Activated naive CD4-positive, alpha-beta T cell treated with anti-CD3 and anti-CD28 coated beads for 36 hours (primary cell): ENCODE data around the gene IFT74. TPM values are rescaled to one million over a fixed set of nuclear protein-coding genes. Genes with fewer than 3 reads are reported as not detected.
"Not testable (repeated sequence)": the region's sequence is repeated elsewhere in the genome, so short reads cannot be mapped to it uniquely, and the experiment has no call there.

Source experiments
- CTCF ChIA-PET: fragments of 350-600 bp; sonication (Branson Sonifier 250); formaldehyde crosslinking; loops from one replicate; lab custom pipeline; 2021; ENCODE audit warnings: antibody characterized with exemption; lab: Charles Lee
- DNase-seq: peaks from one replicate; pipeline ENCODE4 v3.0.0-alpha.2; 2020
- H3K27ac Mint-ChIP-seq: one replicate; pipeline ENCODE4 v1.8.0; 2021; ENCODE audit warnings: mild to moderate bottlenecking, mixed read lengths
- H3K27me3 Mint-ChIP-seq: one replicate; pipeline ENCODE4 v1.8.0; 2021; ENCODE audit warnings: low read depth, mixed read lengths
- H3K36me3 Mint-ChIP-seq: one replicate; pipeline ENCODE4 v1.8.0; 2021; ENCODE audit warnings: low read depth, mixed read lengths
- H3K4me1 Mint-ChIP-seq: one replicate; pipeline ENCODE4 v1.8.0; 2021; ENCODE audit warnings: low read depth, mixed read lengths
- H3K4me3 Mint-ChIP-seq: one replicate; pipeline ENCODE4 v1.8.0; 2021; ENCODE audit warnings: mild to moderate bottlenecking, moderate library complexity, mixed read lengths
- H3K9me3 Mint-ChIP-seq: one replicate; pipeline ENCODE4 v1.8.0; 2021; ENCODE audit warnings: mixed read lengths
- intact Hi-C: fragments of 100-400 bp; cut with micrococcal nuclease; formaldehyde crosslinking; loops from one replicate; pipeline ENCODE4 v1.15.1; 2023
- total RNA-seq, 2 experiments: library from RNA; stranded (reverse); gene quantifications; one replicate each; pipeline ENCODE4 v1.2.3, GENCODE V29; 2021

Gene IFT74
- total RNA-seq, 2 experiments from 2014 or later: 7.9 to 9.7 TPM

DNA sequence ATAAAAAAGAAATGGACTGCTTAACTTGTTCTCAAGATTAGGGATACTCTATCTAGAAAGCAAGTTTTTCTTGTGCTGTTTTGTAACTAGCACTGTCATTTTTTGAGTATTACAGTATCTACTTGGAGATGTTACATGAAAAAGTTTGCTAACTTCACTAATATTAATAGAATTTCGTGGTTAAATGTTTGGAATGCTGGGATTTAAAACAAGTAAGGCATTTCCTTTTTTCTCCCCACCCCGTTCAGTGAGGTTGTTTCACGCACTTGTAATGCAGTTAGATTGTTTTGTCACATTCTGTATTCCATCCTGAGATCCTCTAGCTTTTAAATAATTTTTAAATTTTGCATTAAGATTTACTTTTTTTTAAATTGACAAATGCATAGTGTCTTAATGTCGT is 132.8 kb downstream of the IFT74 start:
- Mint-ChIP-seq H3K4me3 (no peak overlapping the region), H3K4me1 (no peaks in the 10 kb centered on the region), H3K27ac (no peak overlapping the region), H3K27me3 (peaks cover 7% of the 10 kb centered on the region), H3K36me3 (no peaks in the 10 kb centered on the region), H3K9me3 (no peaks in the 10 kb centered on the region)
- no peak for DNase-seq
- intact Hi-C loops: no loop called here
- CTCF ChIA-PET: no interaction called here

DNA sequence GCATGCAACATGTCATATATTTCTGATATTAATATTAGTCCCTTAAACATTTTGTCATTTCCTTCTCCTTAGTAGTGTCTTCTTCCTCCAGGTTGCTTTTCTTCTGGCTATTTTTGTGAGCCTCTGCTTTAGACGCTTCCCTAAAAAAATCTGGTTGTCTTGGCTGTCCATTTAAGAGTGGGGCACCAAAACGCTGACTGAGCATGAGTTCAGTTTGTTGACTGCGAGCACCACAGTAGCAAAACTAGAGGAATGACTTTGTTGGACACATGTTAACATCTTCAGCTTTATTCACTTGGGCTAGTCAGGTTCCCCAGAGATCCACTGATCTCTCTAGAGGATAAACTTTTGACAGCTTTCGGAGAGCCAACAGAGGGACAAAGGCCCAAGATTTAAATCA is 133.5 kb downstream of the IFT74 start:
- DNase-seq: no peak
- H3K4me3 Mint-ChIP-seq: no peak overlapping the region
- no peaks in the 10 kb centered on the region for H3K36me3 Mint-ChIP-seq
- no peak overlapping the region for H3K27ac Mint-ChIP-seq
- CTCF ChIA-PET: no interaction called here
- H3K27me3 Mint-ChIP-seq: peaks cover 9% of the 10 kb centered on the region
- no peaks in the 10 kb centered on the region for H3K9me3 Mint-ChIP-seq
- no peaks in the 10 kb centered on the region for H3K4me1 Mint-ChIP-seq
- intact Hi-C loops: no loop called here

DNA sequence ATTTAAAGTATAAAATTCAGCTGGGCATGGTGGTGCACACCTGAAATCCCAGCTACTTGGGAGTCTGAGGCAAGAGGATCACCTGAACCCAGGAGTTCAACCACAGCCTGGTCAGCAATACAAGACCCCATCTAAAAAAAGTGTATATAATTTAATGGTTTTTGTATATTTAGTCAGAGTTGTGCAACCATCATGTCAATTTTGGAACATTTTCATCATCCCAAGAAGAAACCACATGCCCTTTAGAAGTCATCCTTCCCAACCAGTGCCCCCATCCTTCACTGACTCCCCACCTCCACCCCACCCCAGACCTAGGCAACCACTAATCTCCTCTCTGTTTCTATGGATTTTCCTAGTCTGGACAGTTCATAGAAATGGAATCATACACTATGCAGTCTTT is 134.0 kb downstream of the IFT74 start:
- H3K36me3 Mint-ChIP-seq: no peaks in the 10 kb centered on the region
- H3K9me3 Mint-ChIP-seq: no peaks in the 10 kb centered on the region
- no peaks in the 10 kb centered on the region for H3K4me1 Mint-ChIP-seq
- peaks cover 11% of the 10 kb centered on the region for H3K27me3 Mint-ChIP-seq
- no peak overlapping the region for H3K4me3 Mint-ChIP-seq
- intact Hi-C loops: no loop called here
- H3K27ac Mint-ChIP-seq: no peak overlapping the region
- CTCF ChIA-PET: no interaction called here
- DNase-seq: no peak

DNA sequence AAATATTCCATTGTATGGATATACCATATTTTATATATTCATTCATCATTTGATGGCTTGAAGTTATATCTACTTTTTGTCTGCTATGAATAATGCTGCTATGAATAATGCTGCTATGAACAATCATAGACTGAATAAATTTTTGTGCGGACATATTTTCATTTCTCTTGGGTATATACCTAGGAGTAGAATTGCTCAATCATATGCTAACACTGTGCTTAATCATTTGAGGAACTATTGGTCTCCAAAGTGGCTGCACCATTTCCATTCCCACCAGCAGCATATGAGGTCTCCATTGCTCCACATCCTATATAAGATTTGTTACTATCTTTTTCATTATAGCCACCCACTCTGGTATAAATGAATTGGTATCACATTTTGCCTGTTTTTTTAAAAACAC is 134.5 kb downstream of the IFT74 start:
- H3K9me3 Mint-ChIP-seq: no peaks in the 10 kb centered on the region
- no peaks in the 10 kb centered on the region for H3K36me3 Mint-ChIP-seq
- CTCF ChIA-PET: no interaction called here
- no peaks in the 10 kb centered on the region for H3K4me1 Mint-ChIP-seq
- DNase-seq: no peak
- no peak overlapping the region for H3K4me3 Mint-ChIP-seq
- no peak overlapping the region for H3K27ac Mint-ChIP-seq
- intact Hi-C loops: no loop called here
- peaks cover 11% of the 10 kb centered on the region for H3K27me3 Mint-ChIP-seq

DNA sequence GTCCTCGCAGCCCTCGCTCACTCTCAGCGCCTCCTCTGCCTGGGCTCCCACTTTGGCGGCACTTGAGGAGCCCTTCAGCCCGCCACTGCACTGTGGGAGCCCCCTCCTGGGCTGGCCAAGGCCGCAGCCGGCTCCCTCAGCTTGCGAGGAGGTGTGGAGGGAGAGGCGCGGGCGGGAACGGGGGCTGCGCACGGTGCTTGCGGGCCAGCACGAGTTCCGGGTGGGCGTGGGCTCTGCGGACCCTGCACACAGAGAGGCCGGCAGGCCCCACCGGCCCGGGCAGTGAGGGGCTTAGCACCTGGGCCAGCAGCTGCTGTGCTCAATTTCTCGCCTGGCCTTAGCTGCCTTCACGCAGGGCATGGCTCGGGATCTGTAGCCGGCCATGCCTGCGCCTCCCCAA is 136.3 kb downstream of the IFT74 start:
- intact Hi-C loops, CTCF ChIA-PET, H3K4me1 Mint-ChIP-seq, DNase-seq, H3K4me3 Mint-ChIP-seq, H3K9me3 Mint-ChIP-seq, H3K36me3 Mint-ChIP-seq, H3K27ac Mint-ChIP-seq: not testable (repeated sequence)
- peaks cover 11% of the 10 kb centered on the region for H3K27me3 Mint-ChIP-seq

DNA sequence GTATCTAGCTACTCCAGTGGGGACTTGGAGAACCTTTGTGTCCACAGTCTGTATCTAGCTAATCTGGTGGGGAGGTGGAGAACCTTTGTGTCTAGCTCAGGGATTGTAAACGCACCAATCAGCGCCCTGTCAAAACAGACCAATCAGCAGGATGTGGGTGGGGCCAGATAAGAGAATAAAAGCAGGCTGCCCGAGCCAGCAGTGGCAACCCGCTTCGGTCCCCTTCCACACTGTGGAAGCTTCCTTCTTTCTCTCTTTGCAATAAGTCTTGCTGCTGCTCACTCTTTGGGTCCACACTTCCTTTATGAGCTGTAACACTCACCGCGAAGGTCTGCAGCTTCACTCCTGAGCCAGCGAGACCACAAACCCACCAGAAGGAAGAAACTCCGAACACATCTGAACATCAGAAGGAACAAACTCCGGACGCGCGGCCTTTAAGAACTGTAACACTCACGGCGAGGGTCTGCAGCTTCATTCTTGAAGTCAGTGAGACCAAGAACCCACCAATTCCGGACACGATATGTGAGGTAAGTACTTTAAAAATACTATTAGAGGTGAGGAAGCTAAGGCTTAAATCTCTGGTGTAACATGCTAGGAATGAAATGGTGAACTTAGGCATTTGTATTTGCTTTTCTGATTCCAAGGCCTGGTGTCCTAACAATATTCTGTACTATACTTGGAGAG is 137.3 kb downstream of the IFT74 start:
- H3K27ac Mint-ChIP-seq, H3K36me3 Mint-ChIP-seq, H3K9me3 Mint-ChIP-seq, intact Hi-C loops, H3K4me1 Mint-ChIP-seq, H3K4me3 Mint-ChIP-seq: not testable (repeated sequence)
- CTCF ChIA-PET: interaction anchor here (0.6 kb wide), 1 partner anchor 101 kb away, joined by 3 read pairs; no protein-coding TSS in a partner anchor
- peak; percentile 5 for DNase-seq
- peaks cover 11% of the 10 kb centered on the region for H3K27me3 Mint-ChIP-seq

DNA sequence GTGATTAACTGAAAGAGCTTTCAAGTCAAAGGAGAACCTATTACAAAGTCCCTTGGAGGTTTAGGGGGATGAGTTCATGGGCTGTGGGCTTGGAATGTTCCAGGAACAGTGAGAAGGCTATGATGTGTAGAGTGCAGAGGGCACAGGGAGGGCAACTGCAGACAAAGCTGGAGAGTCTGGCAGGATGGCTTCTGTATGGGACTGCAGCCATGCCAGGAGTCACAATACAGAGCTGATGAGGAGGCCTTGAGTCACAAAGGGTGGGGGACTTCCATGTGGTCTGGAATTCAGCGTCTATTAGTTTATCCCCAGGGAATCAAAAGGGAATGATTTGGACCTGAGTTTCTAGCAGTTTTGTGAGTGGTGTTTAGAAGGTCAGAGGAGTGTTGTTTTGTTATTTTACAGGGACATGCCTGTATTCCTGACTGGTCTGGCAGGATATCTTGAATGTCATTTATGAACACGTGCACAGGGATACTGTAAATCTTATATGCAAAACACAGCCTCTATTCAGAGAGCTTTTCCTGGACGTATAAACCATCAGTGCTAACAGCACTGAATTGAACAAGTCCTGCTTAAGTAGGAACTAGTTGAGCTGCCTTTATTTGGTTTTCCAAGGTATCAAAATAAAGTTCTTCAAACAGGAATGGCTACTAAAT is 138.6 kb downstream of the IFT74 start:
- intact Hi-C loops: no loop called here
- Mint-ChIP-seq H3K27ac (no peak overlapping the region), H3K4me1 (no peaks in the 10 kb centered on the region), H3K27me3 (peaks cover 11% of the 10 kb centered on the region), H3K4me3 (no peak overlapping the region), H3K36me3 (no peaks in the 10 kb centered on the region), H3K9me3 (no peaks in the 10 kb centered on the region)
- DNase-seq: no peak
- CTCF ChIA-PET: no interaction called here

DNA sequence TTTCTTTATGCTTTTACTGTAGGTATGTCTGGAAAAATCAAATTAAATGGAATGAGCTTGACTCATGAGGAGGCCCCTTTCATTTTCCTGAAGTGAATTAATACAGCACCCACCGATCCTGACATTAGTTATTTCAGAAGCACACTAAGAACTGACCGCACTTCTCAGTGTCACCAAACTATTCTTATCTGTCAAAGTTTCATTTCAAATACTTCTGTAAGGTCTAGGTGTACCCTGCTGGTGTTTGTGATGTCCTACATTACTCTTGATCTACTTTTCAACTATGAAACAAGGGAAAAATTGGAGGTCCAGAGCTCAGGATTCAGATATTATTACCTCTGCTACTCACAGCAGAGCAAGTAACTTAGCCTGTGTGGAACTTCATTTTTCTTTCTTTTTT is 151.0 kb downstream of the IFT74 start:
- H3K36me3 Mint-ChIP-seq: no peaks in the 10 kb centered on the region
- peaks cover 3% of the 10 kb centered on the region for H3K27me3 Mint-ChIP-seq
- intact Hi-C loops: no loop called here
- DNase-seq: no peak
- H3K4me3 Mint-ChIP-seq: no peak overlapping the region
- CTCF ChIA-PET: no interaction called here
- H3K27ac Mint-ChIP-seq: no peak overlapping the region
- H3K9me3 Mint-ChIP-seq: no peaks in the 10 kb centered on the region
- H3K4me1 Mint-ChIP-seq: no peaks in the 10 kb centered on the region

DNA sequence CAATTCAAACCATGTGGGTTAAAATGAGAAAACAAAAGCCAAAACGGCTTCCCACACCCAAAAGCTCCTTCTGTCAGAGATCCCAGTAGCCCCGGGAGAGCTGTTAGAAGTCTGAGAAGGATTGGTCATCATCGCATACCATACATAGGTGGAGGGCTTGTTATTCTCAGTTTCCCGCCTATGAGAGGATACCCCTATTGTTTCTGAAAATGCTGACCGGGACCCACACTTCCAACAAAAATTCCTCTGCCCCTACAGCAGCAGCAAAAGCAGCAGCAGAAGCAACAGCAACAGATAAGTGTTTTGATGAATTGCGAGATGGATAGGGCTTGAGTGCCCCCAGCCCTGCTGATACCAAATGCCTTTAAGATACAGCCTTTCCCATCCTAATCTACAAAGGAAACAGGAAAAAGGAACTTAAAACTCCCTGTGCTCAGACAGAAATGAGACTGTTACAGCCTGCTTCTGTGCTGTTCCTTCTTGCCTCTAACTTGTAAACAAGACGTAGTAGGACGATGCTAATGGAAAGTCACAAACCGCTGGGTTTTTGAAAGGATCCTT is 152.8 kb downstream of the IFT74 start, which contains the start of gene TEK:
TSS of gene TEK (plus strand) at position 245 of the 561 bp plus-strand sequence. CDS start 366 bp downstream, outside the sequence.
- peaks cover 5% of the 10 kb centered on the region for H3K27me3 Mint-ChIP-seq
- H3K36me3 Mint-ChIP-seq: no peaks in the 10 kb centered on the region
- H3K9me3 Mint-ChIP-seq: no peaks in the 10 kb centered on the region
- H3K27ac Mint-ChIP-seq: no peak within 1 kb of the TSS
- no peak for DNase-seq
- no peaks in the 10 kb centered on the region for H3K4me1 Mint-ChIP-seq
- H3K4me3 Mint-ChIP-seq: no peak within 1 kb of the TSS
- CTCF ChIA-PET: no interaction called here
- intact Hi-C loops: no loop called here

DNA sequence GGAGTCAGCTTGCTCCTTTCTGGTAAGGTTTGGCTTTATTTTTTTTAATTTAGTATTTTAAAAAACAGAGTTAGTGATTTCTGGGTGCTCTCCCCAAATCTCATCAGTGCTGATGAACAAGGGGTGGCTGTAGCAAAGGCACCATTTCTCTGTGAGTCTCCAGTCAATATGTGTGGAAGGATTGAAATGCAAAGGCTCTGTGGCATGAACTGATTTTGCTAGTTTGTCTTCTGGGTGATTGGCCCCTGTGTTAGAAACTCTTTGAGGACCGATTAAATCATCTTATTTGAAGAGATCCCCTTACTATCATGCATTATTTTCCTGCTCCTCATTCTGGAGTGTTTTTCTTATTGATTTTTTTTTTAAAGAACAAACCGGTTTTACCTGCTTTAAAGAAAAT is 153.4 kb downstream of the IFT74 start:
- Mint-ChIP-seq H3K27ac (no peak overlapping the region), H3K27me3 (peaks cover 5% of the 10 kb centered on the region), H3K4me1 (no peaks in the 10 kb centered on the region), H3K36me3 (no peaks in the 10 kb centered on the region), H3K9me3 (no peaks in the 10 kb centered on the region), H3K4me3 (no peak overlapping the region)
- CTCF ChIA-PET: no interaction called here
- intact Hi-C loops: no loop called here
- DNase-seq: no peak

DNA sequence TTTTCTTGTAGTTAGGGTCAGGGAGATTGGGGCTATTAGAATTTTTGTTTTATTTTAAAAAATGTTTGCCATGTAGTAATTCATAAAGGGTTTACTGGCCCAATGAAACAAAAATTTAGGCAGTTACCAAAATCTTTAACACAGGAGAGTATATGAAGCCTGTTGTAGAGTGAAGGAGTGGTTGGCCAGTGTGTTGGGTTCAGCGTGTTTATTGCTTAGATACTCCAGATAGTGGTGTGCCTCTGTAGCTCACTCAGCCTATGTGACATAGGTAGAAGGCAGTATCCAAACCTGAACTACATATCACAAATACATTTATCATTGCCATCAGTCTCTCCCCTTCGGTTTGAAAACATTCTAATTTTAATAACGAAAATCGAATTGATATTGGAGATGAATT is 154.0 kb downstream of the IFT74 start:
- H3K4me3 Mint-ChIP-seq: no peak overlapping the region
- CTCF ChIA-PET: interaction anchor here (0.6 kb wide), 1 partner anchor 1650 kb away, joined by 4 read pairs; no protein-coding TSS in a partner anchor
- no peak overlapping the region for H3K27ac Mint-ChIP-seq

DNA sequence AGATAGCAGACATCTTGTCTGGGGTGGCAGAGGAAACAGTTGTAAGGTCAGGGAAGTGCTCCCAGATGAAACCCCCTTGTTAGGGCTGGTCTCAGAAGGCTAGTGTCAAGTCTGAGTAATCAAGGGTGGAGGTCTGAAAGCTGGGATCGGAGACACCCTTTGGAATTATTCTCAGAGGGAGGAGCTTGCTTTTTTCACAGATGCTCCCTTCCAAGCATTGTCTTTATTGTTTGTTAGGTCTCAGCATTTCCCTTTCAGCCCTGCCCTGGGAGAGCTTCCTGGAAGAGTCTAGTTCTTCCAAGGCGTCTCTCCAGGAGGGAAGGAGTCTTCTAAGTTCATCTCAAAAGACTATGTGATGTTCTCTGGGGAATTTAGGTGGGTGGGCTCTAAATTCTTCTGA is 156.0 kb downstream of the IFT74 start:
- H3K4me3 Mint-ChIP-seq: no peak overlapping the region
- H3K27me3 Mint-ChIP-seq: peaks cover 5% of the 10 kb centered on the region
- no peak overlapping the region for H3K27ac Mint-ChIP-seq
- H3K36me3 Mint-ChIP-seq: no peaks in the 10 kb centered on the region
- no peak for DNase-seq
- H3K4me1 Mint-ChIP-seq: no peaks in the 10 kb centered on the region
- H3K9me3 Mint-ChIP-seq: no peaks in the 10 kb centered on the region
- CTCF ChIA-PET: no interaction called here
- intact Hi-C loops: no loop called here

More for the DNA sequence above, 154.0 kb downstream of the IFT74 start:
- H3K36me3 Mint-ChIP-seq: no peaks in the 10 kb centered on the region
- intact Hi-C loops: no loop called here
- DNase-seq: no peak
- H3K4me1 Mint-ChIP-seq: no peaks in the 10 kb centered on the region
- H3K27me3 Mint-ChIP-seq: peaks cover 5% of the 10 kb centered on the region
- H3K9me3 Mint-ChIP-seq: no peaks in the 10 kb centered on the region
